ENCODE results near the gene SSH2.

DNA sequence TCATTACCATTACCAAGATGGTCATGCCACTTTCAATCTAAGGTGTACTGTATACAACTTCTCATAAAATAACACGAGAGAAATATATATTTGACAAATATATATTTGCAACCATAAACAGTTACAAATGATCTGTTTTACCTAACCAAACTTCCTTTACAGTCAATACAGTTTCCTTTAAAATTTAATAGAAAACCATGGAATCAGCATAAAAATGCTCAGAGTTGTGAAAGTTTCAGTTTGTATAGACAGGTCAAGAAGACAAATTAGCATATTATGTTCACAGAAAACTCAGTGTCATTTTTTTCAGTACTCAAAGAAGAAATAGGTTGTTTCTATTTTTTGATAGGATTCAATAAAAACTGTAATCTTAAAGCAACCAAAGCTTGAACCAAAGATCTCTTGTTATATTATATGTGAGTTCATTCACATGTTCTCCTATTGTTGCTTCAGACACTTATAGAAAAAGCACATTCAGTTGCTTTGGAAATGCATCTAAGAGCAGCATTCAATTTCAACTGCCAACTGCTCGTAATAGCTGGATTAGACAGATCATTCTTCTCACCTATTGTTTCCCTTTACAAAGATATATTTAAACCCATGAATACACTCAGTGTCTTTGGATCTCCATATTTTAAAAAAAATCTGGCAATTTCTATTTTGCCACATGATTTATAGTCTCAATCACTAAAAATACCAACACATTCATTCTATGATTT, 15.1 kb downstream of the SSH2 start:
- TF ChIP-seq RXRA (IDR thresholded peaks at IDR 0.05) (no peak), ATF3 (IDR thresholded peaks at IDR 0.05) (no peak), SP1 (IDR thresholded peaks at IDR 0.05) (no peak), REST (IDR thresholded peaks at IDR 0.05) (no peak), FOXA1 (IDR thresholded peaks at IDR 0.05) (no peak), TAF1 (conservative IDR thresholded peaks at IDR 0.05) (no peak)
- TF ChIP-seq, protein P1, sequence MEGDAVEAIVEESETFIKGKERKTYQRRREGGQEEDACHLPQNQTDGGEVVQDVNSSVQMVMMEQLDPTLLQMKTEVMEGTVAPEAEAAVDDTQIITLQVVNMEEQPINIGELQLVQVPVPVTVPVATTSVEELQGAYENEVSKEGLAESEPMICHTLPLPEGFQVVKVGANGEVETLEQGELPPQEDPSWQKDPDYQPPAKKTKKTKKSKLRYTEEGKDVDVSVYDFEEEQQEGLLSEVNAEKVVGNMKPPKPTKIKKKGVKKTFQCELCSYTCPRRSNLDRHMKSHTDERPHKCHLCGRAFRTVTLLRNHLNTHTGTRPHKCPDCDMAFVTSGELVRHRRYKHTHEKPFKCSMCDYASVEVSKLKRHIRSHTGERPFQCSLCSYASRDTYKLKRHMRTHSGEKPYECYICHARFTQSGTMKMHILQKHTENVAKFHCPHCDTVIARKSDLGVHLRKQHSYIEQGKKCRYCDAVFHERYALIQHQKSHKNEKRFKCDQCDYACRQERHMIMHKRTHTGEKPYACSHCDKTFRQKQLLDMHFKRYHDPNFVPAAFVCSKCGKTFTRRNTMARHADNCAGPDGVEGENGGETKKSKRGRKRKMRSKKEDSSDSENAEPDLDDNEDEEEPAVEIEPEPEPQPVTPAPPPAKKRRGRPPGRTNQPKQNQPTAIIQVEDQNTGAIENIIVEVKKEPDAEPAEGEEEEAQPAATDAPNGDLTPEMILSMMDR (IDR thresholded peaks at IDR 0.05; ENCODE audit: low read depth, low read length, missing input control): no peak
- TF ChIP-seq, protein P2, sequence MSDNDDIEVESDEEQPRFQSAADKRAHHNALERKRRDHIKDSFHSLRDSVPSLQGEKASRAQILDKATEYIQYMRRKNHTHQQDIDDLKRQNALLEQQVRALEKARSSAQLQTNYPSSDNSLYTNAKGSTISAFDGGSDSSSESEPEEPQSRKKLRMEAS (IDR thresholded peaks at IDR 0.05): no peak
